GM18867 (cell line): ENCODE results near the gene BRD4.
A peak's percentile ranks its signal among the peaks of the same experiment; 100 is the strongest.

ENCODE experiments used
- ATAC-seq: cut with Tn5 transposase; IDR thresholded peaks from one replicate; pipeline ENCODE4 v1.9.1; 2021; ENCODE audit warnings: mild to moderate bottlenecking, moderate library complexity; ENCODE audit not compliant: unreplicated experiment

BRD4 gene

GRCh38 chr19:15291548-15292021, 40.8 kb downstream of the BRD4 start:
- no peak for ATAC-seq

GRCh38 chr19:15291089-15291488, 41.2 kb downstream of the BRD4 start:
- ATAC-seq: no peak

GRCh38 chr19:15290166-15290565, 42.2 kb downstream of the BRD4 start:
- no peak for ATAC-seq

- no peak for ATAC-seq
These were observed 42.7 kb downstream of the BRD4 start for GRCh38 chr19:15289673-15290072.

GRCh38 chr19:15288146-15288963, 44.0 kb downstream of the BRD4 start:
- ATAC-seq: no peak

- no peak for ATAC-seq
These were observed 44.8 kb downstream of the BRD4 start for GRCh38 chr19:15287496-15287895.

GRCh38 chr19:15286688-15287365, 45.5 kb downstream of the BRD4 start:
- no peak for ATAC-seq

GRCh38 chr19:15285896-15286591, 46.3 kb downstream of the BRD4 start:
- peak; percentile 40 for ATAC-seq

GRCh38 chr19:15284896-15285295, 47.4 kb downstream of the BRD4 start:
- no peak for ATAC-seq

GRCh38 chr19:15284091-15284490, 48.2 kb downstream of the BRD4 start:
- no peak for ATAC-seq

GRCh38 chr19:15283141-15283883, 49.0 kb downstream of the BRD4 start:
- no peak for ATAC-seq

- no peak for ATAC-seq
These were observed 50.0 kb downstream of the BRD4 start for GRCh38 chr19:15282311-15282705.

GRCh38 chr19:15280915-15281683, 51.2 kb downstream of the BRD4 start:
- ATAC-seq: no peak

GRCh38 chr19:15280048-15280725, 52.2 kb downstream of the BRD4 start:
- no peak for ATAC-seq

- ATAC-seq: no peak
These were observed 52.9 kb downstream of the BRD4 start for GRCh38 chr19:15279326-15279904.

- ATAC-seq: no peak
These were observed 55.6 kb downstream of the BRD4 start for GRCh38 chr19:15276620-15277215.

- no peak for ATAC-seq
These were observed 57.9 kb downstream of the BRD4 start for GRCh38 chr19:15274477-15274876.

- no peak for ATAC-seq
These were observed 62.5 kb downstream of the BRD4 start for GRCh38 chr19:15269806-15270205.

- no peak for ATAC-seq
These were observed 63.4 kb downstream of the BRD4 start for GRCh38 chr19:15268928-15269253.
